Ovary (tissue), 9 donors: ENCODE measurements around the gene HOXB1. TPM values are rescaled to one million over a fixed set of nuclear protein-coding genes. Genes with fewer than 3 reads are reported as not detected.
"Not testable (repeated sequence)": the region's sequence is repeated elsewhere in the genome, so short reads cannot be mapped to it uniquely, and the experiment has no call there.

Experiments
- DNase-seq, 5 donors: peaks; one replicate each; pipeline ENCODE4 v3.0.0-alpha.2; 2019 to 2020
- H3K27ac ChIP-seq, 2 donors: fragments of 200-600 bp; one replicate each; pipeline versions ENCODE4 v1.5.1 to v1.8.0; 2019 to 2022
- H3K27me3 ChIP-seq: fragments of 200-600 bp; one replicate; pipeline ENCODE4 v1.8.0; 2022
- H3K36me3 ChIP-seq: fragments of 200-600 bp; sonication (generic); one replicate; pipeline ENCODE4 v1.5.1; 2019
- H3K4me1 ChIP-seq: one replicate; pipeline ENCODE4 v1.8.1; 2013; ENCODE audit warnings: mild to moderate bottlenecking, moderate library complexity; ENCODE audit not compliant: insufficient read depth
- H3K4me3 ChIP-seq: fragments of 200-600 bp; sonication (generic); one replicate; pipeline ENCODE4 v1.5.1; 2017
- H3K9me3 ChIP-seq, 2 donors: fragments of 200-600 bp in 1 of 2; sonication (generic) in 1 of 2; one replicate each; pipeline versions ENCODE4 v1.5.1 to v1.8.1; 2013 to 2019; ENCODE audit warnings: mild to moderate bottlenecking in 1 of 2, moderate library complexity in 1 of 2
- CTCF ChIP-seq, 3 donors: fragments of 450-650 bp in 2 of 3; fragments of 200-600 bp in 1 of 3; IDR thresholded peaks; one replicate each; pipeline versions ENCODE4 v1.5.1 to v1.8.0; 2016 to 2022; ENCODE audit warnings: antibody characterized with exemption in 3 of 3, mild to moderate bottlenecking in 1 of 3
- EP300 ChIP-seq: sonication (generic); formaldehyde crosslinking; IDR thresholded peaks from one replicate; pipeline ENCODE4 v1.6.1; 2017; ENCODE audit warnings: antibody characterized with exemption
- POLR2A ChIP-seq: fragments of 450-650 bp; IDR thresholded peaks from one replicate; pipeline ENCODE4 v1.6.1; 2017; ENCODE audit warnings: antibody characterized with exemption, mild to moderate bottlenecking, moderate library complexity
- WGBS, 3 donors: extraction: QIAGEN DNeasy Blood & Tissue Kit in 1 of 3; methylation state at CpG; one replicate each; pipeline versions ENCODE4 v1.1.5 to v1.1.7; 2013 to 2017; 5-methylcytosine and 5-hydroxymethylcytosine counted together
- intact Hi-C, 4 donors: fragments of 100-400 bp; cut with DNase I; formaldehyde crosslinking; loops; one replicate each; pipeline versions ENCODE4 v1.11.0 to v1.15.1; 2022 to 2023
- microRNA counts: library from miRNA; unstranded; fragments of <30 nt; microRNA quantifications from one replicate; lab custom pipeline; 2016
- polyA plus RNA-seq, 2 donors: library from polyadenylated mRNA; stranded (reverse); fragments of 200-250 nt in 1 of 2; fragments of 350-450 nt in 1 of 2; fragmentation: Illumina TruSeq in 1 of 2; extraction: RNeasy Lipid Tissue Mini Kit (QIAGEN cat#74804) in 1 of 2; gene quantifications; one replicate each; pipeline ENCODE4 v1.2.3, GENCODE V29; 2013 to 2014
- small RNA-seq: library from RNA; depleted of rRNA; stranded (forward); fragments of <200 nt; gene quantifications from one replicate; pipeline ENCODE3, GENCODE V24; 2016
- total RNA-seq, 7 donors: library from RNA; depleted of rRNA in 2 of 7; stranded (reverse); fragments of >200 nt in 2 of 7; fragmentation: NEBNext Ultra II Directional in 3 of 7; extraction: Animal tissue kit (Norgen Biotek cat#: 25700) in 3 of 7; gene quantifications; one replicate each; pipeline versions ENCODE4 v1.1.0 to v1.2.4, GENCODE V29; 2016 to 2023
- donor health status: DM: no; HTN: no; CAD: no; lungs with moderate emphysema.
- donor health status: DM: no; HTN: no; CAD: no.
- donor health status: Bipolar disorder and iron deficiency.
- donor health status: DM: yes; HTN: yes; CAD: no.
- donor health status: DM: no; HTN: no; CAD: no.
- donor health status: DM: yes; HTN: yes; CAD: no.

HOXB1 gene
- total and polyA plus RNA-seq, 9 donors, result not detected

- Histone ChIP-seq H3K4me1 (no peaks in the 10 kb centered on the region), H3K27me3 (no peaks in the 10 kb centered on the region), H3K36me3 (no peaks in the 10 kb centered on the region), H3K4me3 (no peak overlapping the region), H3K27ac (no peak overlapping the region), H3K9me3 (no peaks in the 10 kb centered on the region)
- 2 to 3% (median 2%) methylated on average over 6 of the region's 6 CpGs for WGBS, 3 donors
- intact Hi-C loops, result no loop called here
- no peak for DNase-seq
- TF ChIP-seq POLR2A (no peak), CTCF (IDR thresholded peaks at IDR 0.05) (no peak), EP300 (no peak)
Observed at GRCh38 chr17:48483471-48484131, 47.2 kb downstream of the HOXB1 start.

GRCh38 chr17:48483004-48483403 is 47.8 kb downstream of the HOXB1 start:
- intact Hi-C loops, result no loop called here
- Histone ChIP-seq H3K4me1 (no peaks in the 10 kb centered on the region), H3K4me3 (no peak overlapping the region), H3K9me3 (no peaks in the 10 kb centered on the region), H3K27me3 (no peaks in the 10 kb centered on the region), H3K36me3 (no peaks in the 10 kb centered on the region), H3K27ac (no peak overlapping the region)
- TF ChIP-seq EP300, result no peak
- no peak for TF ChIP-seq CTCF (IDR thresholded peaks at IDR 0.05)
- no peak for TF ChIP-seq POLR2A
- WGBS, 3 donors, result 28 to 48% (median 34%) methylated on average over 6 of the region's 6 CpGs
- no peak for DNase-seq

GRCh38 chr17:48482301-48482700 is 48.5 kb downstream of the HOXB1 start:
- DNase-seq, H3K4me1 ChIP-seq, H3K27me3 ChIP-seq, H3K4me3 ChIP-seq, H3K27ac ChIP-seq, intact Hi-C loops, H3K9me3 ChIP-seq, H3K36me3 ChIP-seq: not testable (repeated sequence)
- WGBS, 3 donors, result 87 to 92% (median 89%) methylated on average over 4 of the region's 4 CpGs

- H3K9me3 ChIP-seq, result no peaks in the 10 kb centered on the region
- no peaks in the 10 kb centered on the region for H3K4me1 ChIP-seq
- no peak overlapping the region for H3K27ac ChIP-seq
- 28 to 56% (median 37%) methylated on average over 2 of the region's 2 CpGs for whole genome bisulfite sequencing, 3 donors
- H3K36me3 ChIP-seq, result no peaks in the 10 kb centered on the region
- no peaks in the 10 kb centered on the region for H3K27me3 ChIP-seq
- intact Hi-C loops, result no loop called here
- DNase-seq, result no peak
- H3K4me3 ChIP-seq, result no peak overlapping the region
- TF ChIP-seq CTCF (IDR thresholded peaks at IDR 0.05) (no peak), POLR2A (no peak), EP300 (no peak)
Observed at GRCh38 chr17:48479014-48479402, 51.8 kb downstream of the HOXB1 start.

MicroRNAs within 50 kb of the gene (microRNA counts, 767-probe panel; counts per million panel counts)
- microRNA hsa-miR-10a-5p (lab: Ali Mortazavi, UCI), result 530 counts per million, percentile 78 among the panel's probes with 10 or more counts

Small RNA genes within 50 kb of the gene (small RNA-seq; reads per million reads assigned to genes)
- gene RF00019, result not detected

Other genes with a start within 250 kb of the HOXB1 start
- gene SKAP1, start 100.8 kb downstream of the HOXB1 start, total RNA-seq, result 1 to 10 TPM in 5 of 7 donors, under 1 TPM in 1, not detected in 1; 0.30 to 6.0 (median 2.4) TPM
- gene SKAP1, start 100.8 kb downstream of the HOXB1 start, polyA plus RNA-seq, result 1 to 10 TPM in 1 of 2 donors, under 1 TPM in 1; 0.70 to 4.8 TPM
- gene HOXB2, start 14.1 kb upstream of the HOXB1 start, total RNA-seq, result 10 to 100 TPM in 1 of 7 donors, 1 to 10 TPM in 6; 1.5 to 24.5 (median 7.0) TPM
- 1 to 10 TPM; 1.2 to 9.1 TPM for gene HOXB2, start 14.1 kb upstream of the HOXB1 start, polyA plus RNA-seq
- 1 to 10 TPM in 3 of 7 donors, under 1 TPM in 4; 0.18 to 3.4 (median 0.87) TPM for gene HOXB4, start 47.3 kb upstream of the HOXB1 start, total RNA-seq
- gene HOXB4, start 47.3 kb upstream of the HOXB1 start, polyA plus RNA-seq, result 1 to 10 TPM in 1 of 2 donors, under 1 TPM in 1; 0.13 to 1.3 TPM
- gene HOXB3, start 59.2 kb upstream of the HOXB1 start, total RNA-seq, result 10 to 100 TPM in 2 of 7 donors, 1 to 10 TPM in 3, under 1 TPM in 2; 0.43 to 10.7 (median 2.7) TPM
- 1 to 10 TPM in 1 of 2 donors, under 1 TPM in 1; 0.48 to 4.7 TPM for gene HOXB3, start 59.2 kb upstream of the HOXB1 start, polyA plus RNA-seq
- gene HOXB5, start 62.8 kb upstream of the HOXB1 start, total RNA-seq, result 1 to 10 TPM in 2 of 7 donors, under 1 TPM in 4, not detected in 1; 0.20 to 2.8 (median 0.66) TPM
- gene HOXB5, start 62.8 kb upstream of the HOXB1 start, polyA plus RNA-seq, result under 1 TPM; 0.04 to 0.53 TPM
- gene HOXB6, start 74.0 kb upstream of the HOXB1 start, total RNA-seq, result 10 to 100 TPM in 1 of 7 donors, 1 to 10 TPM in 4, under 1 TPM in 2; 0.25 to 10.3 (median 1.7) TPM
- gene HOXB6, start 74.0 kb upstream of the HOXB1 start, polyA plus RNA-seq, result under 1 TPM; 0.25 to 0.73 TPM
- gene HOXB7, start 80.0 kb upstream of the HOXB1 start, total RNA-seq, result 1 to 10 TPM in 4 of 7 donors, under 1 TPM in 3; 0.23 to 2.9 (median 1.3) TPM
- 1 to 10 TPM in 1 of 2 donors, under 1 TPM in 1; 0.48 to 6.9 TPM for gene HOXB7, start 80.0 kb upstream of the HOXB1 start, polyA plus RNA-seq
- gene HOXB8, start 84.3 kb upstream of the HOXB1 start, total RNA-seq, result 1 to 10 TPM in 2 of 7 donors, under 1 TPM in 2, not detected in 3; 0.17 to 2.5 (median 0.97) TPM
- under 1 TPM in 1 of 2 donors, not detected in 1; 0.28 TPM for gene HOXB8, start 84.3 kb upstream of the HOXB1 start, polyA plus RNA-seq
- under 1 TPM in 4 of 7 donors, not detected in 3; 0.10 to 0.36 (median 0.12) TPM for gene HOXB9, start 95.3 kb upstream of the HOXB1 start, total RNA-seq
- under 1 TPM in 1 of 2 donors, not detected in 1; 0.27 TPM for gene HOXB9, start 95.3 kb upstream of the HOXB1 start, polyA plus RNA-seq
- not detected for gene PRAC1, start 191.5 kb upstream of the HOXB1 start, total RNA-seq
- not detected for gene PRAC1, start 191.5 kb upstream of the HOXB1 start, polyA plus RNA-seq
- gene PRAC2, start 192.2 kb upstream of the HOXB1 start, total RNA-seq, result not detected
- gene PRAC2, start 192.2 kb upstream of the HOXB1 start, polyA plus RNA-seq, result not detected
- gene HOXB13, start 197.7 kb upstream of the HOXB1 start, total RNA-seq, result under 1 TPM in 1 of 7 donors, not detected in 6; 0.38 TPM
- gene HOXB13, start 197.7 kb upstream of the HOXB1 start, polyA plus RNA-seq, result not detected